WTC11 (cell line): ENCODE results near the gene GRK4. TPM values are rescaled to one million over a fixed set of nuclear protein-coding genes. Genes with fewer than 3 reads are reported as not detected.
A peak's percentile ranks its signal among the peaks of the same experiment; 100 is the strongest.

Source experiments
- ARID4B ChIP-seq: sonication (generic); formaldehyde crosslinking; IDR thresholded peaks from 2 replicates; pipeline ENCODE4 v1.8.0; 2023; ENCODE audit warnings: missing genetic modification reagents, mild to moderate bottlenecking, borderline replicate concordance
- CBFB ChIP-seq: sonication (generic); formaldehyde crosslinking; IDR thresholded peaks from 2 replicates; pipeline ENCODE4 v1.8.1; 2022; ENCODE audit warnings: mild to moderate bottlenecking, low read depth, missing genetic modification reagents
- CREM ChIP-seq: sonication (generic); formaldehyde crosslinking; IDR thresholded peaks from 2 replicates; pipeline ENCODE4 v1.8.1; 2022; ENCODE audit warnings: mild to moderate bottlenecking, missing genetic modification reagents, moderate library complexity
- ELF4 ChIP-seq: sonication (generic); formaldehyde crosslinking; IDR thresholded peaks from 2 replicates; pipeline ENCODE4 v1.8.1; 2022; ENCODE audit warnings: low read depth, mild to moderate bottlenecking, moderate library complexity, missing genetic modification reagents
- ESRRA ChIP-seq: sonication (generic); formaldehyde crosslinking; IDR thresholded peaks from 2 replicates; pipeline ENCODE4 v1.8.1; 2022; ENCODE audit warnings: mild to moderate bottlenecking, missing genetic modification reagents, borderline replicate concordance
- FOXJ3 ChIP-seq: sonication (generic); formaldehyde crosslinking; IDR thresholded peaks from 2 replicates; pipeline ENCODE4 v1.9.0; 2021; ENCODE audit warnings: missing genetic modification reagents, mild to moderate bottlenecking, borderline replicate concordance
- FOXP1 ChIP-seq: sonication (generic); formaldehyde crosslinking; IDR thresholded peaks from 2 replicates; pipeline ENCODE4 v1.8.0; 2022; ENCODE audit warnings: missing genetic modification reagents, mild to moderate bottlenecking, moderate library complexity, borderline replicate concordance
- GRHL2 ChIP-seq: fragments of 250-450 bp; sonication (Bioruptor Pico); IDR thresholded peaks from 2 replicates; pipeline ENCODE4 v1.8.0; 2022; ENCODE audit warnings: mild to moderate bottlenecking, moderate library complexity; ENCODE audit not compliant: insufficient replicate concordance, severe bottlenecking
- GTF2I ChIP-seq: fragments of 250-450 bp; sonication (Bioruptor Pico); conservative IDR thresholded peaks from 2 replicates; pipeline ENCODE4 v1.4.0; 2021; ENCODE audit warnings: mild to moderate bottlenecking
- HMGA2 ChIP-seq: fragments of 250-450 bp; sonication (Bioruptor Pico); IDR thresholded peaks from 2 replicates; pipeline ENCODE4 v1.4.0; 2021; ENCODE audit warnings: mild to moderate bottlenecking, moderate library complexity
- IRF2 ChIP-seq: sonication (generic); formaldehyde crosslinking; IDR thresholded peaks from 2 replicates; pipeline ENCODE4 v1.8.0; 2022; ENCODE audit warnings: low read depth, missing genetic modification reagents, borderline replicate concordance
- JAZF1 ChIP-seq: fragments of 250-450 bp; sonication (Bioruptor Pico); IDR thresholded peaks from 2 replicates; pipeline ENCODE4 v1.9.0; 2021; ENCODE audit warnings: moderate library complexity, mild to moderate bottlenecking, inconsistent platforms
- JUN ChIP-seq: sonication (generic); formaldehyde crosslinking; IDR thresholded peaks from 2 replicates; pipeline ENCODE4 v1.8.0; 2023; ENCODE audit warnings: mild to moderate bottlenecking, missing genetic modification reagents
- MYBL2 ChIP-seq: sonication (generic); formaldehyde crosslinking; IDR thresholded peaks from 2 replicates; pipeline ENCODE4 v1.8.1; 2023; ENCODE audit warnings: mild to moderate bottlenecking, moderate library complexity, missing genetic modification reagents
- NFATC4 ChIP-seq: fragments of 250-450 bp; sonication (Bioruptor Pico); IDR thresholded peaks from 2 replicates; pipeline ENCODE4 v1.9.0; 2021; ENCODE audit warnings: mild to moderate bottlenecking
- NR2C2 ChIP-seq: sonication (generic); formaldehyde crosslinking; IDR thresholded peaks from 2 replicates; pipeline ENCODE4 v1.8.0; 2022; ENCODE audit warnings: mild to moderate bottlenecking, missing genetic modification reagents
- STAT6 ChIP-seq: sonication (generic); formaldehyde crosslinking; conservative IDR thresholded peaks from 2 replicates; pipeline ENCODE4 v1.8.1; 2023; ENCODE audit warnings: mild to moderate bottlenecking, low read depth, missing genetic modification reagents, moderate library complexity
- ZNF219 ChIP-seq: sonication (generic); formaldehyde crosslinking; IDR thresholded peaks from 2 replicates; pipeline ENCODE4 v1.8.0; 2023; ENCODE audit warnings: missing genetic modification reagents, mild to moderate bottlenecking, borderline replicate concordance
- ZNF416 ChIP-seq: fragments of 250-450 bp; sonication (Bioruptor Pico); IDR thresholded peaks from 2 replicates; pipeline ENCODE4 v1.9.0; 2021; ENCODE audit warnings: mild to moderate bottlenecking, inconsistent platforms
- ZNF671 ChIP-seq: fragments of 250-450 bp; sonication (Bioruptor Pico); IDR thresholded peaks from 2 replicates; pipeline ENCODE4 v1.8.0; 2021; ENCODE audit warnings: mild to moderate bottlenecking
- total RNA-seq: library from RNA; stranded (reverse); gene quantifications from 3 replicates; pipeline ENCODE4 v1.2.3, GENCODE V29; 2021
- TF ChIP-seq, protein P1 (sequence below): sonication (generic); formaldehyde crosslinking; IDR thresholded peaks from 2 replicates; pipeline ENCODE4 v1.8.0; 2022; ENCODE audit warnings: mild to moderate bottlenecking, missing genetic modification reagents
- TF ChIP-seq, protein P2 (sequence below): sonication (generic); formaldehyde crosslinking; IDR thresholded peaks from 2 replicates; pipeline ENCODE4 v1.8.0; 2023; ENCODE audit warnings: mild to moderate bottlenecking, missing genetic modification reagents
- TF ChIP-seq, protein P3 (sequence below): sonication (generic); formaldehyde crosslinking; conservative IDR thresholded peaks from 2 replicates; pipeline ENCODE4 v1.8.1; 2022; ENCODE audit warnings: mild to moderate bottlenecking, missing genetic modification reagents
- TF ChIP-seq, protein P4 (sequence below): sonication (generic); formaldehyde crosslinking; IDR thresholded peaks from 2 replicates; pipeline ENCODE4 v1.8.0; 2022; ENCODE audit warnings: mild to moderate bottlenecking, missing genetic modification reagents
- TF ChIP-seq, protein P5 (sequence below): sonication (generic); formaldehyde crosslinking; IDR thresholded peaks from 2 replicates; pipeline ENCODE4 v1.8.0; 2023; ENCODE audit warnings: missing genetic modification reagents

The GRK4 gene
- total RNA-seq, 1 experiment from 2014 or later = 1.4 TPM

DNA sequence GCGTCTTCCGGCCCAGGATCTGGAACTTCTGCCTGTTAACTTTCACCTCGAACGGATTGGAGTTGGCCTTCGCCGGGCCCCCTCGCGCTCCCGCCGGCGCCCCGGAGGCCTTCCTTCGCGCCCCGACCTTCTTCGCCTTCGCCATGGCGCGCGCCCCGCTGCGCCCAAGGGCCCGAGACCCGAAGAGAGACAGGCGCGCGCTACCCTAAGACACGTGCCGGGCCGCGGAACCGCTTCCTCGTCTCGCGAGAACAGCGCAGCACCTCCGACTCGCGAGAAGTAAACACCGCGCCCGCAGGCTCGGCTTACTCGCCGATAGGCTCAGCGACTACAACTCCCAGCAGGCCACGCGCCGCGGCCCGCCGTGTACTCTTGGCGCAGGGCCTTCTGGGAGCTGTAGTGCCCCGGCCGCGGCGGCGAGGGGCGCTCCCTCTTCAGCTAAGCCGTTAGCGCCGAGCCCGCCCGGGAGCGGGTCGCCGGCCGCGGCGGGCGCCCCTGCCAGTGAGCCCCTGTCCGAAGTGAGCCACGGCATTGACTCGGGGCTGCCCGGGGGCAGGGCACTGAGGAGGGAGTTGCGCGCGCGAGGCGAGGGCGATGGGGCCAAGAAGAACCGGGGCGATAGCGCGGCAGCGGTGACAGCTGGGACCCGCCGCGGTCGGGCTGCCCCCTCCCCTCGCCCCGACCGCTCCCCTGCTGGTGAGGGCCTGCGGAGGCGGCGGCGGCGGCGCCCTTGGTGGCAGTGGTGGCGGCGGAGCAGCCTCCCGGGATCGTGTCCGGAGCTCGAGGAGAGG is at the start of gene GRK4, which contains the start of gene NOP14 (continued):
- TF ChIP-seq ESRRA (CRISPR knock-in tag) = peak; percentile 95
- TF ChIP-seq IRF2 (CRISPR knock-in tag) = 0 out of 2 replicates have a peak, but pooled peaks have one; percentile 65
- TF ChIP-seq FOXJ3 (CRISPR knock-in tag) = no peak
- TF ChIP-seq CREM = peak; percentile 91
- peak; percentile 82; the same call in 1 of the 2 replicates for TF ChIP-seq STAT6 (CRISPR knock-in tag)
- no peak for TF ChIP-seq NFATC4 (CRISPR knock-in tag)
- TF ChIP-seq HMGA2 (CRISPR knock-in tag) = no peak
- TF ChIP-seq JUN = 0 out of 2 replicates have a peak, but pooled peaks have one; percentile 87
- TF ChIP-seq ZNF416 (CRISPR knock-in tag) = no peak
- TF ChIP-seq NR2C2 (CRISPR knock-in tag) = peak; percentile 77
- no peak for TF ChIP-seq ZNF671 (CRISPR knock-in tag)
- TF ChIP-seq ZNF219 = 0 out of 2 replicates have a peak, but pooled peaks have one; percentile 85
- TF ChIP-seq ARID4B (CRISPR knock-in tag) = peak; percentile 96
- TF ChIP-seq ELF4 = peak; percentile 94; the same call in 1 of the 2 replicates
- TF ChIP-seq, protein P1, sequence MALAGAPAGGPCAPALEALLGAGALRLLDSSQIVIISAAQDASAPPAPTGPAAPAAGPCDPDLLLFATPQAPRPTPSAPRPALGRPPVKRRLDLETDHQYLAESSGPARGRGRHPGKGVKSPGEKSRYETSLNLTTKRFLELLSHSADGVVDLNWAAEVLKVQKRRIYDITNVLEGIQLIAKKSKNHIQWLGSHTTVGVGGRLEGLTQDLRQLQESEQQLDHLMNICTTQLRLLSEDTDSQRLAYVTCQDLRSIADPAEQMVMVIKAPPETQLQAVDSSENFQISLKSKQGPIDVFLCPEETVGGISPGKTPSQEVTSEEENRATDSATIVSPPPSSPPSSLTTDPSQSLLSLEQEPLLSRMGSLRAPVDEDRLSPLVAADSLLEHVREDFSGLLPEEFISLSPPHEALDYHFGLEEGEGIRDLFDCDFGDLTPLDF (CRISPR knock-in tag) = peak; percentile 91
- TF ChIP-seq, protein P2, sequence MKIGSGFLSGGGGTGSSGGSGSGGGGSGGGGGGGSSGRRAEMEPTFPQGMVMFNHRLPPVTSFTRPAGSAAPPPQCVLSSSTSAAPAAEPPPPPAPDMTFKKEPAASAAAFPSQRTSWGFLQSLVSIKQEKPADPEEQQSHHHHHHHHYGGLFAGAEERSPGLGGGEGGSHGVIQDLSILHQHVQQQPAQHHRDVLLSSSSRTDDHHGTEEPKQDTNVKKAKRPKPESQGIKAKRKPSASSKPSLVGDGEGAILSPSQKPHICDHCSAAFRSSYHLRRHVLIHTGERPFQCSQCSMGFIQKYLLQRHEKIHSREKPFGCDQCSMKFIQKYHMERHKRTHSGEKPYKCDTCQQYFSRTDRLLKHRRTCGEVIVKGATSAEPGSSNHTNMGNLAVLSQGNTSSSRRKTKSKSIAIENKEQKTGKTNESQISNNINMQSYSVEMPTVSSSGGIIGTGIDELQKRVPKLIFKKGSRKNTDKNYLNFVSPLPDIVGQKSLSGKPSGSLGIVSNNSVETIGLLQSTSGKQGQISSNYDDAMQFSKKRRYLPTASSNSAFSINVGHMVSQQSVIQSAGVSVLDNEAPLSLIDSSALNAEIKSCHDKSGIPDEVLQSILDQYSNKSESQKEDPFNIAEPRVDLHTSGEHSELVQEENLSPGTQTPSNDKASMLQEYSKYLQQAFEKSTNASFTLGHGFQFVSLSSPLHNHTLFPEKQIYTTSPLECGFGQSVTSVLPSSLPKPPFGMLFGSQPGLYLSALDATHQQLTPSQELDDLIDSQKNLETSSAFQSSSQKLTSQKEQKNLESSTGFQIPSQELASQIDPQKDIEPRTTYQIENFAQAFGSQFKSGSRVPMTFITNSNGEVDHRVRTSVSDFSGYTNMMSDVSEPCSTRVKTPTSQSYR = peak; percentile 88
- TF ChIP-seq, protein P3, sequence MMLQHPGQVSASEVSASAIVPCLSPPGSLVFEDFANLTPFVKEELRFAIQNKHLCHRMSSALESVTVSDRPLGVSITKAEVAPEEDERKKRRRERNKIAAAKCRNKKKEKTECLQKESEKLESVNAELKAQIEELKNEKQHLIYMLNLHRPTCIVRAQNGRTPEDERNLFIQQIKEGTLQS (CRISPR knock-in tag) = peak; percentile 81; the same call in 1 of the 2 replicates
- TF ChIP-seq FOXP1 (CRISPR knock-in tag) = peak; percentile 99
- TF ChIP-seq JAZF1 (CRISPR knock-in tag) = no peak
- TF ChIP-seq, protein P4, sequence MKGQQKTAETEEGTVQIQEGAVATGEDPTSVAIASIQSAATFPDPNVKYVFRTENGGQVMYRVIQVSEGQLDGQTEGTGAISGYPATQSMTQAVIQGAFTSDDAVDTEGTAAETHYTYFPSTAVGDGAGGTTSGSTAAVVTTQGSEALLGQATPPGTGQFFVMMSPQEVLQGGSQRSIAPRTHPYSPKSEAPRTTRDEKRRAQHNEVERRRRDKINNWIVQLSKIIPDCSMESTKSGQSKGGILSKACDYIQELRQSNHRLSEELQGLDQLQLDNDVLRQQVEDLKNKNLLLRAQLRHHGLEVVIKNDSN = peak; percentile 95
- TF ChIP-seq, protein P5, sequence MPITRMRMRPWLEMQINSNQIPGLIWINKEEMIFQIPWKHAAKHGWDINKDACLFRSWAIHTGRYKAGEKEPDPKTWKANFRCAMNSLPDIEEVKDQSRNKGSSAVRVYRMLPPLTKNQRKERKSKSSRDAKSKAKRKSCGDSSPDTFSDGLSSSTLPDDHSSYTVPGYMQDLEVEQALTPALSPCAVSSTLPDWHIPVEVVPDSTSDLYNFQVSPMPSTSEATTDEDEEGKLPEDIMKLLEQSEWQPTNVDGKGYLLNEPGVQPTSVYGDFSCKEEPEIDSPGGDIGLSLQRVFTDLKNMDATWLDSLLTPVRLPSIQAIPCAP = peak; percentile 95
- TF ChIP-seq GTF2I (CRISPR knock-in tag) = no peak
- no peak for TF ChIP-seq GRHL2 (CRISPR knock-in tag)
- peak; percentile 94 for TF ChIP-seq MYBL2 (CRISPR knock-in tag)
- peak; percentile 67; the same call in 1 of the 2 replicates for TF ChIP-seq CBFB
